Astrocyte (in vitro differentiated cells and primary cell): ENCODE results near the gene SPATA4. TPM values are rescaled to one million over a fixed set of nuclear protein-coding genes. Genes with fewer than 3 reads are reported as not detected.
A peak's percentile ranks its signal among the peaks of the same experiment; 100 is the strongest.

Experiments used
- DNase-seq: peaks from one replicate; pipeline ENCODE4 v3.0.0-alpha.2; 2010; ENCODE audit warnings: low read depth
- FAIRE-seq: peaks from 2 replicates; lab custom pipeline; 2011; peaks lifted over from hg19 to GRCh38; lab: Jason Lieb, UNC
- H2AFZ ChIP-seq: 2 replicates; pipeline ENCODE4 v1.6.0; 2012; ENCODE audit warnings: low read depth, low read length, inconsistent platforms
- H3K27ac ChIP-seq: 2 replicates; pipeline ENCODE4 v1.5.1; 2011; ENCODE audit warnings: low read depth, low read length, inconsistent platforms
- H3K27me3 ChIP-seq: 2 replicates; pipeline ENCODE4 v1.6.0; 2011; ENCODE audit warnings: low read length, inconsistent platforms; ENCODE audit not compliant: insufficient read depth
- H3K36me3 ChIP-seq: 2 replicates; pipeline ENCODE4 v1.5.1; 2011; ENCODE audit warnings: low read length, inconsistent platforms; ENCODE audit not compliant: insufficient read depth
- H3K4me1 ChIP-seq: 2 replicates; pipeline ENCODE4 v1.5.1; 2011; ENCODE audit warnings: low read length, inconsistent platforms; ENCODE audit not compliant: insufficient read depth
- H3K4me2 ChIP-seq: 2 replicates; pipeline ENCODE4 v1.6.0; 2012; ENCODE audit warnings: low read length, inconsistent platforms
- H3K4me3 ChIP-seq: 2 replicates; pipeline ENCODE4 v1.5.1; 2011; ENCODE audit warnings: low read depth, mild to moderate bottlenecking, low read length, inconsistent platforms; ENCODE audit not compliant: insufficient read depth
- H3K79me2 ChIP-seq: 2 replicates; pipeline ENCODE4 v1.6.0; 2012; ENCODE audit warnings: mild to moderate bottlenecking, low read length, inconsistent platforms; ENCODE audit not compliant: insufficient read depth
- H3K9ac ChIP-seq: 2 replicates; pipeline ENCODE4 v1.6.0; 2012; ENCODE audit warnings: mild to moderate bottlenecking, low read length, inconsistent platforms
- H3K9me3 ChIP-seq: 2 replicates; pipeline ENCODE4 v1.5.1; 2012; ENCODE audit warnings: low read depth, mild to moderate bottlenecking, low read length, inconsistent platforms; ENCODE audit not compliant: insufficient read depth
- H4K20me1 ChIP-seq: 2 replicates; pipeline ENCODE4 v1.6.0; 2012; ENCODE audit warnings: low read length, inconsistent platforms; ENCODE audit not compliant: insufficient read depth
- H3K27ac Mint-ChIP-seq: one replicate; pipeline ENCODE4 v1.8.0; 2021; ENCODE audit warnings: mild to moderate bottlenecking, mixed read lengths; ENCODE audit not compliant: unreplicated experiment
- H3K27me3 Mint-ChIP-seq: one replicate; pipeline ENCODE4 v1.8.0; 2021; ENCODE audit warnings: low read depth, mixed read lengths; ENCODE audit not compliant: unreplicated experiment
- H3K36me3 Mint-ChIP-seq: one replicate; pipeline ENCODE4 v1.8.0; 2021; ENCODE audit warnings: low read depth, mixed read lengths; ENCODE audit not compliant: unreplicated experiment
- H3K4me1 Mint-ChIP-seq: one replicate; pipeline ENCODE4 v1.8.0; 2021; ENCODE audit warnings: low read depth, mixed read lengths; ENCODE audit not compliant: unreplicated experiment
- H3K4me3 Mint-ChIP-seq: one replicate; pipeline ENCODE4 v1.8.0; 2021; ENCODE audit warnings: mild to moderate bottlenecking, moderate library complexity, mixed read lengths; ENCODE audit not compliant: unreplicated experiment
- H3K9me3 Mint-ChIP-seq: one replicate; pipeline ENCODE4 v1.8.0; 2021; ENCODE audit warnings: mild to moderate bottlenecking, mixed read lengths; ENCODE audit not compliant: unreplicated experiment
- CTCF ChIP-seq: IDR thresholded peaks from 2 replicates; pipeline ENCODE4 v1.5.1; 2011; ENCODE audit warnings: low read depth, mild to moderate bottlenecking, inconsistent platforms, low read length, moderate library complexity; ENCODE audit not compliant: insufficient read depth
- EZH2 ChIP-seq: IDR thresholded peaks from 2 replicates; pipeline ENCODE4 v1.6.1; 2012; ENCODE audit warnings: mild to moderate bottlenecking, low read length, inconsistent platforms; ENCODE audit not compliant: insufficient read depth
- total RNA-seq: library from RNA; stranded (reverse); gene quantifications from 2 replicates; pipeline ENCODE4 v1.2.1, GENCODE V29; 2021

The SPATA4 gene
- total RNA-seq, 1 donor from 2014 or later, result 0.32 TPM

DNA sequence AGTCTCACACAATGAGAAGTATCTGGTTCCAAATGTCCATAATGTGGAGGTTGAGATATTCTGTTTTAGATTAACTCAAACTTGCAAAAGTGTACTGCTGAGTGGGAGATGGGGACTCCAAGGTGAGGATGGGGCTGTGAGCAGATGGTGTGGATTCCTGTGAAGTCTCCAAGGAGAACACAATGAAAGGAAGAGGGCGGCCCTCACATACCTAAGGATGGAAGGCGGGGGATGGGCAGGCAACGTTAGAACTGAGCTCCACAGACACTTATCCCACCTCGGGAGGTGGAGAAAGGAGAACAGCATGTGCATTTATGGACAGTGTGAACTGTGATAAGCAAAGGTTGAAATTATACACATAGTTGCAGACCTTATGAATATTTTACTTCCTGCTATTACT is 9.9 kb upstream of the SPATA4 start:
- Mint-ChIP-seq H3K9me3 (peaks cover 5% of the 10 kb centered on the region), H3K27me3 (peaks cover 8% of the 10 kb centered on the region), H3K4me1 (peaks cover 3% of the 10 kb centered on the region), H3K27ac (no peak overlapping the region), H3K4me3 (no peak overlapping the region), H3K36me3 (no peaks in the 10 kb centered on the region)
- no peak overlapping the region for H3K4me2 ChIP-seq
- TF ChIP-seq CTCF (no peak), EZH2 (no peak)
- H3K9me3 ChIP-seq, result no peaks in the 10 kb centered on the region
- H3K4me3 ChIP-seq, result no peak overlapping the region
- H4K20me1 ChIP-seq, result no peaks in the 10 kb centered on the region
- DNase-seq (no peak), FAIRE-seq (no peak)
- H3K27me3 ChIP-seq, result no peaks in the 10 kb centered on the region
- no peaks in the 10 kb centered on the region for H3K4me1 ChIP-seq
- no peaks in the 10 kb centered on the region for H3K36me3 ChIP-seq
- H3K27ac ChIP-seq, result no peak overlapping the region
- no peaks in the 10 kb centered on the region for H3K79me2 ChIP-seq
- no peak overlapping the region for H2AFZ ChIP-seq
- no peak overlapping the region for H3K9ac ChIP-seq

DNA sequence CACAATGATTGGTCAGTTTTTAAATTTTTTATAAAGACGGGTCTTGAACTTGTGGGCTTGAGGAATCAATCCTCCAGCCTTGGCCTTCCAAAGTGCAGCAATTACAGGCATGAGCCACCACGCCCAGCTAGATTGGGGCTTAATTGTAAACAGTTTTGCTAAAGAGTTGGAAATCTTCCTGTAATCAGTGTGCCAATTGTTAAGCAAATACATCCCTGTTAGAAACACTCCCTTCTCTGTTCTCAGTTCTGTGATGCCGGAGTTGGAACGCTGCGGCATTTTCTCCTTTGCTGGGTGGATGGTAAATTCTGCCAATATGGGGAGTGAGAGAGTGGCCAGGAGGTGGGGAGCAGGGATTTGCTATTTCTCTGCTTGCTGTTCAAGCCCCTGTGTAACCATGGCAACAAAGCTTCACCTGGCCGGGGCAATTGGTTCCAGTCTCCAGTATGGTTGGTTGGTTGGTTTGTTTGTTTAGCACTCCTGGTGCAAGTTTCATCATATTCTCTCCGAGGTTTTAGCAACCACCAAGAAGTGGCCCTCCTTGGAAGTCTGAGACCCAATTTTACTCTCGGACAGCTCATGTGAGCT is 3.0 kb upstream of the SPATA4 start:
- H3K4me2 ChIP-seq, result no peak overlapping the region
- H3K4me1 Mint-ChIP-seq, result peaks cover 9% of the 10 kb centered on the region
- no peak overlapping the region for H3K4me3 ChIP-seq
- no peak overlapping the region for H2AFZ ChIP-seq
- TF ChIP-seq CTCF (no peak), EZH2 (no peak)
- peaks cover 20% of the 10 kb centered on the region for H3K4me1 ChIP-seq
- no peaks in the 10 kb centered on the region for H3K36me3 Mint-ChIP-seq
- no peak overlapping the region for H3K9ac ChIP-seq
- H3K36me3 ChIP-seq, result no peaks in the 10 kb centered on the region
- no peaks in the 10 kb centered on the region for H3K9me3 ChIP-seq
- H3K27ac ChIP-seq, result no peak overlapping the region
- H3K27me3 ChIP-seq, result no peaks in the 10 kb centered on the region
- H3K27me3 Mint-ChIP-seq, result no peaks in the 10 kb centered on the region
- no peak for DNase-seq
- no peaks in the 10 kb centered on the region for H3K9me3 Mint-ChIP-seq
- no peaks in the 10 kb centered on the region for H3K79me2 ChIP-seq
- H3K27ac Mint-ChIP-seq, result no peak overlapping the region
- FAIRE-seq, result no peak
- no peak overlapping the region for H3K4me3 Mint-ChIP-seq
- no peaks in the 10 kb centered on the region for H4K20me1 ChIP-seq

DNA sequence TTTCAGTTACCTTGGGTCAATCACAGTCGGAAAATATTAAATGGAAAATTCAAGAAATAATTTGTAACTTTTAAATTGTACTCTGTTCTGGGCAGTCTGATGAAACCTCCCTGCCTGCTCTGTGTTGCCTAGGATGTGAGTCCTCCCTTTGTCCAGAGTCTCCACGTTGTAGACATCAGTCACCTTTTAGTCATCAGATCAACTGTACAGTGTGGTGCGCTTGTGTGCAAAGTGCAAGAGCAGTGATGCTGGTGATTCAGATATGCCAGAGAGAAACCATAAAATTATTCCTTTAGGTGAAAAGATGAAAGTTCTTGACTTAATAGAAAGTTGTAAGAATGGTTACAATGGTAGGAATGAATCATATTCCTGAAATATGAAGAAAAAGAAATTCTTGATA is 1.4 kb downstream of the SPATA4 start:
- Mint-ChIP-seq H3K27me3 (no peaks in the 10 kb centered on the region), H3K36me3 (no peaks in the 10 kb centered on the region), H3K4me1 (peaks cover 8% of the 10 kb centered on the region), H3K27ac (peak overlapping the region; percentile 48), H3K4me3 (no peak overlapping the region), H3K9me3 (no peaks in the 10 kb centered on the region)
- peak overlapping the region; percentile 47 for H3K9ac ChIP-seq
- H3K4me3 ChIP-seq, result no peak overlapping the region
- peaks cover 24% of the 10 kb centered on the region for H3K4me1 ChIP-seq
- TF ChIP-seq EZH2 (no peak), CTCF (no peak)
- DNase-seq, result peak; percentile 79
- H3K4me2 ChIP-seq, result peak overlapping the region; percentile 51
- no peaks in the 10 kb centered on the region for H3K79me2 ChIP-seq
- H2AFZ ChIP-seq, result no peak overlapping the region
- H3K27ac ChIP-seq, result peak overlapping the region; percentile 75
- H4K20me1 ChIP-seq, result no peaks in the 10 kb centered on the region
- no peaks in the 10 kb centered on the region for H3K36me3 ChIP-seq
- no peaks in the 10 kb centered on the region for H3K27me3 ChIP-seq
- H3K9me3 ChIP-seq, result no peaks in the 10 kb centered on the region
- FAIRE-seq, result peak; percentile 5
